ENCODE results near the gene PTPRN2. TPM values are rescaled to one million over a fixed set of nuclear protein-coding genes. Genes with fewer than 3 reads are reported as not detected.

Gene PTPRN2
- total RNA-seq, 1 donor from 2014 or later, result 11.4 TPM

- DNase-seq (ENCODE audit: low spot score, unreplicated experiment), result no peak
- no peaks in the 10 kb centered on the region for H3K9me3 Mint-ChIP-seq (ENCODE audit: low read depth)
- H3K4me1 Mint-ChIP-seq (ENCODE audit: low read depth), result no peaks in the 10 kb centered on the region
- H3K36me3 Mint-ChIP-seq (ENCODE audit: insufficient read depth), result no peaks in the 10 kb centered on the region
- H3K27ac Mint-ChIP-seq, result no peak overlapping the region
- no peak for TF ChIP-seq CTCF (IDR thresholded peaks at IDR 0.05; ENCODE audit: unreplicated experiment)
- no peak overlapping the region for H3K4me3 Mint-ChIP-seq (ENCODE audit: low read depth)
- H3K27me3 Mint-ChIP-seq, result peaks cover 33% of the 10 kb centered on the region
Measured at GRCh38 chr7:157901166-157901565, 686.5 kb downstream of the PTPRN2 start.

DNA sequence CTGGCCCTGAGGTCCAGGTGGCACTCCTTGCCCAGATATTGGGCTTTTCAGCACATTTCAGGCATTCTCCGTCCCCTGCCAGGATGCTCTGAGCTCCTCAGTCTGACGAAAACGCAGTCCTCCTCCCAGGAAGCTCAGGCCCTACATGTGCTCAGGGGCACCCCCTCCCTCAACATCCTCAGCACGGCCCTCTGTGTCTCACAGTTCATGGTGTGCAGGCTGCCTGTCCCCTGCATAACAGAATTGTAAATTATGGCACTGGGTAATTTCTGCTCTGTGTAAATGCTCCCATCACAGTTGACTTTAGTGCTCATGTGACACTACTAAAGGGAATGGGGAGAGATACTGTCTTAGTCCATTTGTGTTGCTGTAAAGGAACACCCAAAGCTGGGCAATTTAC lies 687.1 kb downstream of the PTPRN2 start:
- no peak overlapping the region for H3K4me3 Mint-ChIP-seq (ENCODE audit: low read depth)
- TF ChIP-seq CTCF (IDR thresholded peaks at IDR 0.05; ENCODE audit: unreplicated experiment), result no peak
- no peaks in the 10 kb centered on the region for H3K36me3 Mint-ChIP-seq (ENCODE audit: insufficient read depth)
- H3K9me3 Mint-ChIP-seq (ENCODE audit: low read depth), result no peaks in the 10 kb centered on the region
- peaks cover 35% of the 10 kb centered on the region for H3K27me3 Mint-ChIP-seq
- no peak for DNase-seq (ENCODE audit: low spot score, unreplicated experiment)
- H3K27ac Mint-ChIP-seq, result no peak overlapping the region
- H3K4me1 Mint-ChIP-seq (ENCODE audit: low read depth), result no peaks in the 10 kb centered on the region

GRCh38 chr7:157900011-157900410 lies 687.6 kb downstream of the PTPRN2 start:
- H3K9me3 Mint-ChIP-seq (ENCODE audit: low read depth), result no peaks in the 10 kb centered on the region
- H3K27me3 Mint-ChIP-seq, result peaks cover 36% of the 10 kb centered on the region
- no peak for DNase-seq (ENCODE audit: low spot score, unreplicated experiment)
- H3K36me3 Mint-ChIP-seq (ENCODE audit: insufficient read depth), result no peaks in the 10 kb centered on the region
- no peak for TF ChIP-seq CTCF (IDR thresholded peaks at IDR 0.05; ENCODE audit: unreplicated experiment)
- no peak overlapping the region for H3K27ac Mint-ChIP-seq
- H3K4me3 Mint-ChIP-seq (ENCODE audit: low read depth), result no peak overlapping the region
- no peaks in the 10 kb centered on the region for H3K4me1 Mint-ChIP-seq (ENCODE audit: low read depth)

DNA sequence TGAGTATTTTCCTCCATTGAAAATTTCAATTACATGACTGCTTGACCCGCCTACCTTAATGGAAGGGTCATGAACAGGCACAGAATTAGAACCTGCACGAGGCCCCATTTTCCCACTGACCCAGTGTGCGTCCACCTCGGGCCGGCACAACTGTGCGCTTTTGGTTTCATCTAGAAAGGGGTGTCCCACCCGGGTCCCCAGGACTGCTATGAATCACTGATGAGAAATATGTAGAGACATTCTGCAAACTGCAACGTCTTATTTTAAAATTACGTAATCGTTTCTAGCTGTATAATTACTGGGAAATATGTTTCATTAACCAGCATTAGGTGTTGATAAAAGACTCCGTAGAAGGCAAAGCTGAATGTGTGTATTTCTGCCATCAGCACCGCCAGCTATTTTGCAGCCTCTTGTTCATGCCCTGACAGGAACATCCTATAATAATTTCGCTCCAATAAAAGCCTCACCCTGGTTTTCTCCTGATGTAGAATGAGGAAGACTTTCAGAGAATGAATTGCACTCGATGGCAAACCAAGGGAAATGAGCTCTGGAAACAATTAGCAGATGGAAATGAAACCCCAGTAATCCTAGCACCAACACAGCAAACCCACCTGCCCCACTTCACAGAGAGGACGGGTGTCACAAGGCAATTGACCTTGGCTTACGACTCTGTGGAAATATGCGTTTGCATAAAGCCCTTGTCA lies 688.7 kb downstream of the PTPRN2 start:
- no peak overlapping the region for H3K4me3 Mint-ChIP-seq (ENCODE audit: low read depth)
- H3K4me1 Mint-ChIP-seq (ENCODE audit: low read depth), result no peaks in the 10 kb centered on the region
- H3K36me3 Mint-ChIP-seq (ENCODE audit: insufficient read depth), result no peaks in the 10 kb centered on the region
- DNase-seq (ENCODE audit: low spot score, unreplicated experiment), result no peak
- no peaks in the 10 kb centered on the region for H3K9me3 Mint-ChIP-seq (ENCODE audit: low read depth)
- no peak overlapping the region for H3K27ac Mint-ChIP-seq
- no peak for TF ChIP-seq CTCF (IDR thresholded peaks at IDR 0.05; ENCODE audit: unreplicated experiment)
- H3K27me3 Mint-ChIP-seq, result peaks cover 29% of the 10 kb centered on the region

DNA sequence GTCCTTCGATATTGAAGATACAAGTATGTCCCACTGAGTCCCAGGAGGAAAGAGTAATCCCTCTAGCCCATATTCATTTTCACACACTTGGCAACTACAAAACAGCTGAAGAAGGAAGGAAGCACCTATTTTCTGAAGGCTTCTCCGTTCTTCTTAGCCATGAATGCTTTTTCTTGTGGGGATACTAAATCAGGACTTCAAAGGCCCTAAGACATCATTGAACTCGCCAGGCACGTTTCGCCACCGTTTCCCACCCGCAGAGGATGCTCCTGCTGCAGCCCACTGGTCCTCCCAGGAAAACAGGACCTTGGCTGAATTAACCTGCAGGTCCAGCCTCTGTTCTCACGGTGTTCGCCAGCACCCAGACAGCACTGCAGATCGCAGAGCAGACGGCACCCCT lies 689.4 kb downstream of the PTPRN2 start:
- Mint-ChIP-seq H3K27ac (no peak overlapping the region), H3K4me1 (ENCODE audit: low read depth) (no peaks in the 10 kb centered on the region), H3K4me3 (ENCODE audit: low read depth) (no peak overlapping the region), H3K9me3 (ENCODE audit: low read depth) (no peaks in the 10 kb centered on the region), H3K36me3 (ENCODE audit: insufficient read depth) (no peaks in the 10 kb centered on the region), H3K27me3 (peaks cover 28% of the 10 kb centered on the region)
- no peak for TF ChIP-seq CTCF (IDR thresholded peaks at IDR 0.05; ENCODE audit: unreplicated experiment)
- no peak for DNase-seq (ENCODE audit: low spot score, unreplicated experiment)
